IMR-90 (cell line): Measurements from ENCODE around the gene C7orf25. TPM values are rescaled to one million over a fixed set of nuclear protein-coding genes. Genes with fewer than 3 reads are reported as not detected.

Source experiments
- ATAC-seq: fragments of 200-7000 bp; cut with Tn5 transposase; 2 replicates; pipeline ENCODE4 v1.9.1; 2020; ENCODE audit warnings: low read depth, mild to moderate bottlenecking, moderate library complexity
- BruUV-seq: library from RNA; stranded (reverse); fragments of 400-500 nt; replicated peaks from 2 replicates; lab custom pipeline; 2021; lab: Mats Ljungman, UMichigan
- CTCF ChIA-PET: fragments of 300-600 bp; formaldehyde crosslinking; extraction: SDS; loops from one replicate; lab custom pipeline; 2021; ENCODE audit warnings: antibody characterized with exemption; lab: Yijun Ruan, JAX
- POLR2A ChIA-PET: fragments of 300-600 bp; sonication (Branson Sonifier 250); formaldehyde crosslinking; loops from one replicate; lab custom pipeline; 2022; ENCODE audit warnings: antibody characterized with exemption; ENCODE audit not compliant: unreplicated experiment; lab: Charles Lee
- DNase-seq: peaks from one replicate; pipeline ENCODE4 v3.0.0; 2013
- H2AFZ ChIP-seq: replicated peaks from 2 replicates; pipeline ENCODE3; 2013; ENCODE audit warnings: low read length, mild to moderate bottlenecking; ENCODE audit not compliant: poor library complexity
- H2AK5ac ChIP-seq: 2 replicates; pipeline ENCODE4 v1.6.1; 2013; ENCODE audit warnings: low read depth, low read length, inconsistent platforms
- H2AK9ac ChIP-seq: replicated peaks from 2 replicates; pipeline ENCODE3; 2013; ENCODE audit warnings: mild to moderate bottlenecking, low read depth, low read length, moderate library complexity; ENCODE audit not compliant: poor library complexity
- H2BK120ac ChIP-seq: 2 replicates; pipeline ENCODE4 v1.6.1; 2013; ENCODE audit warnings: low read depth, low read length, inconsistent platforms
- H2BK15ac ChIP-seq: 3 replicates; pipeline ENCODE4 v1.6.1; 2013; ENCODE audit warnings: low read depth, low read length, inconsistent platforms
- H2BK20ac ChIP-seq: 2 replicates; pipeline ENCODE4 v1.6.1; 2013; ENCODE audit warnings: low read depth, mild to moderate bottlenecking, inconsistent platforms, low read length, moderate library complexity
- H2BK5ac ChIP-seq: 2 replicates; pipeline ENCODE4 v1.6.1; 2013; ENCODE audit warnings: mild to moderate bottlenecking, low read depth, low read length, inconsistent platforms; ENCODE audit not compliant: poor library complexity, severe bottlenecking
- H3K14ac ChIP-seq: replicated peaks from 2 replicates; pipeline ENCODE4 v1.6.1; 2013; ENCODE audit warnings: low read depth, low read length, inconsistent platforms
- H3K18ac ChIP-seq: 2 replicates; pipeline ENCODE4 v1.6.1; 2013; ENCODE audit warnings: low read depth, low read length, control low read depth
- H3K23ac ChIP-seq: 2 replicates; pipeline ENCODE4 v1.6.1; 2013; ENCODE audit warnings: low read depth, low read length, inconsistent platforms
- H3K27ac ChIP-seq: 2 replicates; pipeline ENCODE4 v1.5.1; 2013; ENCODE audit warnings: mild to moderate bottlenecking, control low read depth, low read length; ENCODE audit not compliant: insufficient read depth
- H3K27me3 ChIP-seq: 2 replicates; pipeline ENCODE4 v1.6.1; 2013; ENCODE audit warnings: low read length; ENCODE audit not compliant: control insufficient read depth, insufficient read depth
- H3K36me3 ChIP-seq: 2 replicates; pipeline ENCODE4 v1.6.1; 2013; ENCODE audit warnings: low read length, mixed read lengths; ENCODE audit not compliant: control insufficient read depth, insufficient read depth
- H3K4ac ChIP-seq: 2 replicates; pipeline ENCODE4 v1.6.1; 2013; ENCODE audit warnings: low read depth, low read length, inconsistent platforms
- H3K4me1 ChIP-seq: 2 replicates; pipeline ENCODE4 v1.6.1; 2013; ENCODE audit warnings: low read length, mixed read lengths; ENCODE audit not compliant: control insufficient read depth, insufficient read depth
- H3K4me2 ChIP-seq: 2 replicates; pipeline ENCODE4 v1.6.1; 2013; ENCODE audit warnings: low read depth, mild to moderate bottlenecking, control low read depth, low read length, moderate library complexity
- H3K4me3 ChIP-seq: 2 replicates; pipeline ENCODE4 v1.5.1; 2013; ENCODE audit warnings: low read depth, mild to moderate bottlenecking, control low read depth, low read length, moderate library complexity; ENCODE audit not compliant: insufficient read depth
- H3K56ac ChIP-seq: 2 replicates; pipeline ENCODE4 v1.6.1; 2013; ENCODE audit warnings: low read length, inconsistent platforms; ENCODE audit not compliant: insufficient read depth; ENCODE audit errors: extremely low read depth
- H3K79me1 ChIP-seq, 2 experiments: 2 replicates each; pipeline ENCODE4 v1.6.1; 2013; ENCODE audit warnings: low read length in 2 of 2, inconsistent platforms in 1 of 2, low read depth in 1 of 2
- H3K9ac ChIP-seq: 2 replicates; pipeline ENCODE4 v1.6.1; 2013; ENCODE audit warnings: low read depth, low read length, control low read depth
- H3K9me1 ChIP-seq: 2 replicates; pipeline ENCODE4 v1.6.1; 2013; ENCODE audit warnings: low read length, inconsistent platforms; ENCODE audit not compliant: insufficient read depth
- H3K9me3 ChIP-seq: 2 replicates; pipeline ENCODE4 v1.6.1; 2013; ENCODE audit warnings: low read length; ENCODE audit not compliant: control insufficient read depth, insufficient read depth
- H4K20me1 ChIP-seq: 2 replicates; pipeline ENCODE4 v1.6.1; 2013; ENCODE audit warnings: low read length, inconsistent platforms; ENCODE audit not compliant: insufficient read depth
- H4K5ac ChIP-seq: 2 replicates; pipeline ENCODE4 v1.6.1; 2013; ENCODE audit warnings: mild to moderate bottlenecking, low read depth, low read length, control low read depth
- H4K8ac ChIP-seq, 2 experiments: 2 replicates each; pipeline ENCODE4 v1.6.1; 2013; ENCODE audit warnings: low read depth in 2 of 2, low read length in 2 of 2, control low read depth in 1 of 2, inconsistent platforms in 1 of 2
- H4K91ac ChIP-seq: 2 replicates; pipeline ENCODE4 v1.6.1; 2013; ENCODE audit warnings: low read depth, low read length, inconsistent platforms; ENCODE audit not compliant: insufficient read depth
- CHD1 ChIP-seq: IDR thresholded peaks from 2 replicates; pipeline ENCODE4 v1.6.1; 2012; ENCODE audit warnings: low read depth, low read length, improper control_type of control experiment
- MAFK ChIP-seq: IDR thresholded peaks from 2 replicates; pipeline ENCODE4 v1.6.1; 2012; ENCODE audit warnings: low read depth, low read length, improper control_type of control experiment
- MXI1 ChIP-seq: IDR thresholded peaks from 2 replicates; pipeline ENCODE4 v1.6.1; 2012; ENCODE audit warnings: low read depth, mild to moderate bottlenecking, low read length, moderate library complexity, borderline replicate concordance
- POLR2A ChIP-seq: IDR thresholded peaks from 2 replicates; pipeline ENCODE4 v1.6.1; 2012; ENCODE audit warnings: mild to moderate bottlenecking, low read depth, low read length
- RAD21 ChIP-seq: IDR thresholded peaks from 2 replicates; pipeline ENCODE4 v1.6.1; 2012; ENCODE audit warnings: low read length, improper control_type of control experiment
- RFX5 ChIP-seq: IDR thresholded peaks from 2 replicates; pipeline ENCODE4 v1.8.0; 2012; ENCODE audit warnings: low read depth, mild to moderate bottlenecking, low read length, moderate library complexity
- WGBS, 2 experiments: methylation state at CpG; one replicate each; pipeline versions ENCODE4 v1.1.5 to v1.1.7; 2013; ENCODE audit warnings: missing lambda C conversion rate in 2 of 2; ENCODE audit not compliant: insufficient read length in 1 of 2; ENCODE audit errors: extremely low coverage in 2 of 2; 5-methylcytosine and 5-hydroxymethylcytosine counted together
- dilution Hi-C: fragments of 300-500 bp; cut with HindIII; formaldehyde crosslinking; loops from one replicate; pipeline ENCODE4 v1.14.3; 2018; ENCODE audit warnings: low sequenced_read_pairs; ENCODE audit not compliant: unreplicated experiment
- in situ Hi-C: fragments of 300-500 bp; cut with MboI; formaldehyde crosslinking; loops from 3 replicates; pipeline ENCODE4 v1.14.3; 2019; ENCODE audit warnings: low sequenced_read_pairs, inconsistent platforms, mixed read lengths
- intact Hi-C: fragments of 100-400 bp; cut with micrococcal nuclease; formaldehyde crosslinking; loops from 2 replicates; pipeline ENCODE4 v1.10.0; 2022
- polyA plus RNA-seq, 3 experiments: library from polyadenylated mRNA; depleted of rRNA; stranded (reverse); fragments of >200 nt; gene quantifications; 2 replicates each; pipeline ENCODE4 v1.2.3, GENCODE V29; 2012; ENCODE audit warnings: low replicate concordance in 1 of 3
- total RNA-seq: library from RNA; depleted of rRNA; stranded (reverse); fragments of >200 nt; gene quantifications from 2 replicates; pipeline ENCODE4 v1.2.3, GENCODE V29; 2012
- TF ChIP-seq, protein P1 (sequence below): fragments of 150-350 bp; IDR thresholded peaks from 2 replicates; pipeline ENCODE4 v1.6.1; 2016; ENCODE audit warnings: low read depth, mild to moderate bottlenecking, low read length, moderate library complexity, borderline replicate concordance
- TF ChIP-seq, protein P2 (sequence below): fragments of 150-350 bp; IDR thresholded peaks from 2 replicates; pipeline ENCODE4 v1.6.1; 2017; ENCODE audit warnings: mild to moderate bottlenecking, antibody characterized with exemption, low read length, low read depth

Gene C7orf25
- total and polyA plus RNA-seq, 2 of the 4 experiments (the other 2 are of a cell fraction): 4.5 to 6.1 TPM

DNA sequence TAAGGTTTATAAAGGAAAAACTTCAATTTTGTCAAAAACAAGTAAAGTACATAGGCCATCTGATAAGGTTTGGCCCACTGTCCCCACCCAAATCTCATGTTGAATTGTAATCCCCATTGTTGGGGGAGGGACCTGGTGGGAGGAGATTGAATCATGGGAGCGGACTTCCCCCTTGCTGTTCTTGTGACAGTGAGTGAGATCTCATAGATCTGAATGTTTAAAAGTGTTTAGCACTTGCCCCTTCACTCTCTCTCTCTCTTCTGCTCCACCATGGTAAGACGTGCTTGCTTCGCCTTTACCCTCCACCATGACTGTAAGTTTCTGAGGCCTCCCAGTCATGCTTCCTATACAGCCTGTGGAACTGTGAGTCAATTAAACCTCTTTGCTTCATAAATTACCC is 38.5 kb upstream of the C7orf25 start:
- BruUV-seq: no TSS peak
- ATAC-seq: no peak

More for the DNA sequence above, 38.5 kb upstream of the C7orf25 start:
- Histone ChIP-seq H2BK15ac (no peak overlapping the region), H3K27me3 (0 out of 2 replicates have a peak, but pooled peaks cover 1% of the 10 kb centered on the region), H3K9me3 (no peaks in the 10 kb centered on the region), H2BK20ac (no peak overlapping the region; the same call in 1 of the 2 replicates), H2AFZ (no peak overlapping the region), H3K4me1 (no peaks in the 10 kb centered on the region), H3K79me1 (no peaks in the 10 kb centered on the region), H3K4me3 (no peak overlapping the region), H3K27ac (no peak overlapping the region), H3K14ac (no peak overlapping the region), H2AK9ac (no peak overlapping the region), H3K9ac (no peak overlapping the region), H2BK120ac (no peak overlapping the region), H3K4me2 (no peak overlapping the region), H4K5ac (no peak overlapping the region), H4K8ac (no peak overlapping the region), H3K18ac (no peak overlapping the region), H4K20me1 (no peaks in the 10 kb centered on the region), H3K23ac (no peak overlapping the region), H4K91ac (no peak overlapping the region), H3K36me3 (no peaks in the 10 kb centered on the region), H3K9me1 (no peaks in the 10 kb centered on the region), H3K56ac (no peak overlapping the region), H2AK5ac (no peak overlapping the region), H2BK5ac (no peak overlapping the region), H3K4ac (no peak overlapping the region)
- ChIA-PET CTCF (no interaction called here), POLR2A (no interaction called here)
- no peak for DNase-seq
- intact Hi-C loops: no loop called here
- in situ Hi-C loops: no loop called here
- dilution Hi-C loops: no loop called here
- WGBS, 2 experiments: no CpG with 5 or more reads among the region's 3 CpGs
- TF ChIP-seq, protein P1, sequence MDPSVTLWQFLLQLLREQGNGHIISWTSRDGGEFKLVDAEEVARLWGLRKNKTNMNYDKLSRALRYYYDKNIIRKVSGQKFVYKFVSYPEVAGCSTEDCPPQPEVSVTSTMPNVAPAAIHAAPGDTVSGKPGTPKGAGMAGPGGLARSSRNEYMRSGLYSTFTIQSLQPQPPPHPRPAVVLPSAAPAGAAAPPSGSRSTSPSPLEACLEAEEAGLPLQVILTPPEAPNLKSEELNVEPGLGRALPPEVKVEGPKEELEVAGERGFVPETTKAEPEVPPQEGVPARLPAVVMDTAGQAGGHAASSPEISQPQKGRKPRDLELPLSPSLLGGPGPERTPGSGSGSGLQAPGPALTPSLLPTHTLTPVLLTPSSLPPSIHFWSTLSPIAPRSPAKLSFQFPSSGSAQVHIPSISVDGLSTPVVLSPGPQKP: no peak
- no peak for TF ChIP-seq MAFK
- TF ChIP-seq POLR2A: no peak
- no peak for TF ChIP-seq MXI1
- no peak for TF ChIP-seq RAD21
- TF ChIP-seq, protein P2, sequence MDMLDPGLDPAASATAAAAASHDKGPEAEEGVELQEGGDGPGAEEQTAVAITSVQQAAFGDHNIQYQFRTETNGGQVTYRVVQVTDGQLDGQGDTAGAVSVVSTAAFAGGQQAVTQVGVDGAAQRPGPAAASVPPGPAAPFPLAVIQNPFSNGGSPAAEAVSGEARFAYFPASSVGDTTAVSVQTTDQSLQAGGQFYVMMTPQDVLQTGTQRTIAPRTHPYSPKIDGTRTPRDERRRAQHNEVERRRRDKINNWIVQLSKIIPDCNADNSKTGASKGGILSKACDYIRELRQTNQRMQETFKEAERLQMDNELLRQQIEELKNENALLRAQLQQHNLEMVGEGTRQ: no peak
- TF ChIP-seq RFX5: no peak
- TF ChIP-seq CHD1: no peak
